GM21423 (cell line): ENCODE data around the gene DPP10.

Experiments used
- ATAC-seq: cut with Tn5 transposase; IDR thresholded peaks from one replicate; pipeline ENCODE4 v1.9.1; 2021; ENCODE audit warnings: mild to moderate bottlenecking, moderate library complexity; ENCODE audit not compliant: unreplicated experiment

Gene DPP10

GRCh38 chr2:115838539-115838938 lies 1396.1 kb downstream of the DPP10 start:
- no peak for ATAC-seq

- ATAC-seq = no peak
Measured at GRCh38 chr2:115842306-115842705, 1399.9 kb downstream of the DPP10 start.

- no peak for ATAC-seq
Measured at GRCh38 chr2:115848192-115848591, 1405.8 kb downstream of the DPP10 start.

- ATAC-seq = no peak
Measured at GRCh38 chr2:115867024-115867423, 1424.6 kb downstream of the DPP10 start.

GRCh38 chr2:115874427-115874826 lies 1432.0 kb downstream of the DPP10 start:
- no peak for ATAC-seq

- ATAC-seq = no peak
Measured at GRCh38 chr2:115880558-115880957, 1438.1 kb downstream of the DPP10 start.

- ATAC-seq = no peak
Measured at GRCh38 chr2:115887209-115887776, 1444.9 kb downstream of the DPP10 start.
